NCI-H187 treated with DMSO at 0.1 percent for 48 hours (cell line): ENCODE data around the gene NFATC1.

ENCODE experiments used
- DNase-seq: peaks from one replicate; lab custom pipeline; 2025; lab: John Stamatoyannopoulos, UW

NFATC1 gene

GRCh38 chr18:79405019-79405780 lies 9.5 kb downstream of the NFATC1 start:
- no peak for DNase-seq

DNA sequence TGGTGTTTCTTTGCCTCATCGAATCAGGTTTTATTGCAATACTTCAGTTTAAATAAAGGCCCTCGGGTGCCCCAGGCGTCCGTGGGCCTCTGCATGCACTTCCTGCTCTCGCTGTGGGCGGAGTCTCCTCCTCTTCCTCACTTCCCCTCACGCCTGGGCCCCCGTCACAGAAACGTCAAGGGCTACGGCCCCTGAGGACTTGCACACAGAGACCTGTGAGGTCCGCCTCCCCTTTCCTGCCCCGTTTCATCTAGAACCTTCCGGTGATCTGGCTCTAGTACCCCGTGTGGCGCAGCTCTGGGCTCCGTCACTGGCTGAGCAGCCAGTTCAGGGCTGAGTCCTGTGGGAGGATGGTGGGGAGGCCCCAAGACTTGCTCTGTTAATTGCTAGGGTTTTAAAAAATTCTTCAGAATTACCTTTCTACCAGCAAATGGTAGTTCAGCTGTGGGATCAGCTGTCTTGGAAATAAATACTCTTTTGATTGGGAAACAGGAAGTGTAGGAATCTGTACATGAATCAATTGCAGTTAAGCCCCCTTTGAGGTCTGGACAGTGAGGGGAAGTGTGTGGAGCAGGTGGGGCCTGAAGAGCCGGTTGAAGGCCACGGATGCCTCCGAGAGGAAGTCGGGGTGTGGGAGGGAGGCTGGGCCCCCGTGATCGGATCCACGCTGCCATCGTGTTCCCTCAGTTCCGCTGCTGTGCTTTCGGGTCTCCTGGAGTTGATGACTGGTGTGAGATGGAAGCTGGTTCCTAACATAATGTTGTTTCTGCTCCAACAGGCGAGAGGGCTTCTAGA lies 10.2 kb downstream of the NFATC1 start:
- DNase-seq, result no peak

DNA sequence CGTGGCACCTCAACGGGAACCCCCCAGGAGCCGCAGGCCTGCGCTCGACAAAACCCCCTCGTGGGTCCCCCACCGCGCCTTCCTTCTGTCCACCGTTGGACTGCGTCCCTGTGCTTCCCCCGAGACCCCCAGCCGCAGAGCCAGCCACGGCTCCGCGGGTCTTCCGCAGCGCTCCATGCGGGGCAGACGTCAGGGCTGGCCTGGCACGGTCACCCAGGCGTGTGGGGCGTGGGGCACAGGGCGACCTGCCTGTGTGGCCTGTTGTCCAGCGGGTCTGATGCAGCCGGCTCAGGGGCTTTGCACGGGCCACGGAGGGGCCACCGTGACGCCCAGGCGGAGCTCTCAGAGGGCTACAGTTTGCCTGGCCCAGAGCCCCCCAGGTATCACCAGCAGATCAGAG lies 11.0 kb downstream of the NFATC1 start:
- no peak for DNase-seq

GRCh38 chr18:79409313-79409712 lies 13.6 kb downstream of the NFATC1 start:
- no peak for DNase-seq

DNA sequence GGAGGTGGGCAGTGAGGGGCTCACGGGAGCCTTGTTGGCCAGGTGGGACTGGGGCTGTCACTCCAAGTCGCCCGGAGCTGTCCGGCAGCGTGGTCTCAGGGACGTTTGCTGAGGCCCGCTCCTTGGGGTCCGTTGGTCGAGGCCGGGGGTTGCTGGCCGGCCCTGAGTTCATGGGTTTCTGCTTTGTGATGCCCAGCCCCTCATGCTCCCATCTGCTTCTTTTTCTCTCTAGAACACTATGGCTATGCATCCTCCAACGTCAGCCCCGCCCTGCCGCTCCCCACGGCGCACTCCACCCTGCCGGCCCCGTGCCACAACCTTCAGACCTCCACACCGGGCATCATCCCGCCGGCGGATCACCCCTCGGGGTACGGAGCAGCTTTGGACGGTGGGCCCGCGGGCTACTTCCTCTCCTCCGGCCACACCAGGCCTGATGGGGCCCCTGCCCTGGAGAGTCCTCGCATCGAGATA lies 14.5 kb downstream of the NFATC1 start:
- no peak for DNase-seq

DNA sequence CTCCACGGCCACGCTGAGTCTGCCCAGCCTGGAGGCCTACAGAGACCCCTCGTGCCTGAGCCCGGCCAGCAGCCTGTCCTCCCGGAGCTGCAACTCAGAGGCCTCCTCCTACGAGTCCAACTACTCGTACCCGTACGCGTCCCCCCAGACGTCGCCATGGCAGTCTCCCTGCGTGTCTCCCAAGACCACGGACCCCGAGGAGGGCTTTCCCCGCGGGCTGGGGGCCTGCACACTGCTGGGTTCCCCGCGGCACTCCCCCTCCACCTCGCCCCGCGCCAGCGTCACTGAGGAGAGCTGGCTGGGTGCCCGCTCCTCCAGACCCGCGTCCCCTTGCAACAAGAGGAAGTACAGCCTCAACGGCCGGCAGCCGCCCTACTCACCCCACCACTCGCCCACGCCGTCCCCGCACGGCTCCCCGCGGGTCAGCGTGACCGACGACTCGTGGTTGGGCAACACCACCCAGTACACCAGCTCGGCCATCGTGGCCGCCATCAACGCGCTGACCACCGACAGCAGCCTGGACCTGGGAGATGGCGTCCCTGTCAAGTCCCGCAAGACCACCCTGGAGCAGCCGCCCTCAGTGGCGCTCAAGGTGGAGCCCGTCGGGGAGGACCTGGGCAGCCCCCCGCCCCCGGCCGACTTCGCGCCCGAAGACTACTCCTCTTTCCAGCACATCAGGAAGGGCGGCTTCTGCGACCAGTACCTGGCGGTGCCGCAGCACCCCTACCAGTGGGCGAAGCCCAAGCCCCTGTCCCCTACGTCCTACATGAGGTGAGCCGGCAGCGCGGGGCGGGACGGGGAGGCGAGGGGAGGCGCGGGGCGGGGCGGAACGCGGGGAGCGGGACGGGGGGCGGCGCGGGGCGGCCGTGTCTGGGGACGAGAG lies 15.2 kb downstream of the NFATC1 start:
- DNase-seq, result no peak

DNA sequence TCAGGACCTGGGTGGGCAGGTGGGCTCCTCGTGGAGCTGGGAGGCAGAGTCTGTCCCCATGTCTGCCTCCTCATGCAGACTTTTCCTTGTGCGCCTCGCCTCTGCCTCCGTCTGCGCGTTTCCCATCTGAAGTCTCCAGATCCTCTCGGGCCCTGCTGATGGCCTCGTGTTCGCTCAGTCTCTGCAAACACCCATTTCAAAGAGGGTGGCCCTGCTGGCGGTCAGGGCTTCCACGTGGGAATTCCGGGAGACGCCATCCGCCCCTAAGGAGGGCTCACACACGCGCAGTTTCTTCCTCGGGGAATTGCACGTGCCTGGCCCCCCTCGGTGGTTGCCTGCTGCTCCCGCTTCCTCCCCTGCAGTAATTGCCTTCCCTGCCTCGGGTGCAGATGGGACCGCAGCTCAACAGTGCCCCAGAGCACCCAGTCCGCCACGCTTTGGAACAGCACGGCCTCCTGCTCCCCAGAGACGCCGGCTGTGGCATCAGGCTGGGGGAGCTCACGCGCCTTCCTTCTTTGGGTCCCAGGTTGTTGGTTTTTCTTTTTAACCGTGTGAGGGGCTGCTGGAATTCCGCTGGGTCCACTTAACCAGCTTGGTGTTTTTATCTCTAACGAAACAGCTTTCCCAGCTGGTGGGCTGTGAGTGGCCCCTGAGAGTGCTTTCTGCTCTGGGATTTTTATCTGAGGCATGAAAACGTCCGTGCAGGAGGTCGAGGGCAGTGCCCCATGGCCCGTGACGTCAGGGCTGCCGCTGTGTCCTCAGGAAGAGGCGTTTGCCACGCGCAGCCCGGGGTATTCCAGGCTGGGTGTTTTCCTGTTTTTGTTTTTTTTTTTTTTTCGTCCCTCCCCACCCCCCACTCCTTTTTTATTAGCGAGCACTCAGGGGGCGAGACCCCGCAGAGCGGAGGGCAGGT lies 16.1 kb downstream of the NFATC1 start:
- no peak for DNase-seq

GRCh38 chr18:79413025-79413424 lies 17.3 kb downstream of the NFATC1 start:
- DNase-seq, result no peak

DNA sequence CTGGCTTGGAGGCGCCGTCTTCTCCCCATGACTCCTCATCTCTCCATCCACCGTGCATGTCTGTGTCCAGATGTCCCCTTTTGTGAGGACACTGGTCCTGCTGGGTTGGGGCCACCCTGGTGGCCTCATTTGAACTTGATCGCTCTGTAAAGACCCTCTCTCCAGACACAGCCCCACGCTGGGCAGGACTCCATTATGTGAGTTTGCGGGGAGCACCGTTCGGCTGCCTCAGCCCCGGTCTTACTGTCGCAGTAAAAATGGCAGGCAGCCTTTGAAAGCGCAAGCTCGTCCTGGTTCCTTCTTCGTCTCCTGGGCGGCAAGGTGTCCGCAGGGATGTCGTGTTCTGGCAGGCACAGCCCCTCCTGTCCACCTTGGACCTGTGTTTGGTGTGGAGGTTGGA lies 17.7 kb downstream of the NFATC1 start:
- no peak for DNase-seq

DNA sequence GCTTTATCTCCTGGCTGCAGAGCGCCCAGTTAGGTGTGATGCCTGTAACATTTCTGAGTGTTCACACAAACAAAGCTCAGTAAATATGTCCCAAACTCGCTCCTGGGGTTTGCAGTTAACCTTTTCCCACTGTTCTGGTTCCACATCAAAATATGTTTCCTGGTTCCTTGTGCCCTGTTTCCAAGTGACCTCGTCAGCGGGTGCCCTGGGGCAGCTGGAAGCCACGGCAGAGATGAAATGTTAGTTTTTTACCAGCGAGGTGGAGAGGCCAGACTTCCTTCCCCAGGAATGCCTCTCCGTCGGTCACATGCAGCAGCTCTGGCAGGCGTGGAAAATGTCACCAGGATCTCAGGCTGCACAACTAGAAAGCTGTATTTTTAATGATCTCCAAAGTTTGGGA lies 18.2 kb downstream of the NFATC1 start:
- no peak for DNase-seq

DNA sequence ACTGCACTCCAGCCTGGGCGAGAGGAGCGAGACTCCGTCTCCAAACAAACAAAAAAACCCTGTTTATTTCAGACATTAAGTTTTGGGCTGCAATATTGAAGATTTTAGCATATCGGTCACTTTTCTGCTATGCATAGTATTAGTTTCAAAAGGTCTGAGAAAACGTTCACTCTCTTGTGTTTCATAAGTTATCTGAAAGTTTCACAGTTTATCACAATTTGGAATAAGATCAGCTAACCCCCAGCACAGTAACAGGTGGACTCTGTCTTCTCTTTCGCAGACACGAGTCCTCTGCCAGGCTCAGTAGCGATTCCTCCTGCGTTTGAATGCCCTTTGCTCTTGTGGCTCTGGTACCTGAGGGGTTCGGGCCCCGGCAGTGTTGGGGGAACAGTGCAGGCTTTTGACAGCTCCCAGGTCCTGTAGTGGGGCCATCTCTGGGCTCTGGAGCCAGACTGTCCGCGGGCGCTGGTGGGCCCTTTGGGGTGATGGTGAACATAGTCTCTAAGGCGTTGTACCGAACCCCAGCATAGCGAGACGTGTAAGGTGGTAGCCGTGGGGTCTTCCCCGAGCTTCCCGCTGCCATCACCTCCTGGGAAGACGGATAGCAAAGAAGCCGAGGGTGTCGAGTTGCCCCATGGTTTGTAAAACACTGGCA lies 20.4 kb downstream of the NFATC1 start:
- no peak for DNase-seq

GRCh38 chr18:79416677-79417052 lies 20.9 kb downstream of the NFATC1 start:
- DNase-seq, result no peak

GRCh38 chr18:79418236-79418635 lies 22.5 kb downstream of the NFATC1 start:
- no peak for DNase-seq

GRCh38 chr18:79418642-79419041 lies 22.9 kb downstream of the NFATC1 start:
- DNase-seq, result no peak

DNA sequence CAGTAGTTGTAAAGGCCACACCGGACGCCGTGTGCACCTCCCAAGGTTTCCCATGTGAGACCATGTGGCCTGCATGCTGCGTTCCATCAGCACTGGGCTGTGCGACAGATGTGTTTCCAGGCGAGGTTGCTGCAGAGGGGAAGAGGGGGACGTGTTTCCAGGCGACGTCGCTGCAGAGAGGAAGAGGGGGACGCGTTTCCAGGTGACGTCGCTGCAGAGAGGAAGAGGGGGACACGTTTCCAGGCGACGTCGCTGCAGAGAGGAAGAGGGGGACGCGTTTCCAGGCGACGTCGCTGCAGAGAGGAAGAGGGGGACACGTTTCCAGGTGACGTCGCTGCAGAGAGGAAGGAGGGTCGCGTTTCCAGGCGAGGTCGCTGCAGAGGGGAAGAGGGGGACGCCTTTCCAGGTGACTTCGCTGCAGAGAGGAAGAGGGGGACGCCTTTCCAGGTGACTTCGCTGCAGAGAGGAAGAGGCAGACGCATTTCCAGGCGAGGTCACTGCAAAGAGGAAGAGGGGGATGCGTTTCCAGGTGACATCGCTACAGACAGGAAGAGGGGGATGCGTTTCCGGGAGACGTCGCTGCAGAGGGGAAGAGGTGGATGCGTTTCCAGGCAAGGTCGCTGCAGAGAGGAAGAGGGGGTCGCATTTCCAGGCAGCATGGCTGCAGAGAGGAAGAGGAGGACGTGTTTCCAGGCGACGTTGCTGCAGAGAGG lies 24.5 kb downstream of the NFATC1 start:
- no peak for DNase-seq

GRCh38 chr18:79421275-79421857 lies 25.6 kb downstream of the NFATC1 start:
- no peak for DNase-seq

GRCh38 chr18:79422022-79422782 lies 26.5 kb downstream of the NFATC1 start:
- no peak for DNase-seq

GRCh38 chr18:79422783-79423165 lies 27.0 kb downstream of the NFATC1 start:
- no peak for DNase-seq
